ENCODE data around the gene ST8SIA6.

DNA sequence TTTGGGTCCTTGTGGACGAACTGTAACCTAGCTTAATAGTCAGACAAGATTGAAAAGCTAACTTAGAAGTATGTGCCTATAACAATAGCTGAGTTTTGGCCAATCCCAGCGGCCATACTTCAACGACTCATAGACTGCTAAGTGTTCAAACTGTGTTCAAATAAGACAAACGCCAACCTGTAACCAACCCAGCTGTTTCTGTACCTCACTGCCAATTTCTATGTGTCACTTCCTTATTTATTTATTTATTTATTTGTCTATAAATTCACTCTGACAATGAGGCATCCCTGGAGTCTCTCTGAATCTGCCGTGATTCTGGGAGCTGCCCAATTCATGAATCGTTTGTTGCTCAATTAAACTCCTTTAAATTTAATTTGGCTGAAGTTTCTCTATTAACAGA lies 21.7 kb downstream of the ST8SIA6 start:
- TF ChIP-seq, protein P1, sequence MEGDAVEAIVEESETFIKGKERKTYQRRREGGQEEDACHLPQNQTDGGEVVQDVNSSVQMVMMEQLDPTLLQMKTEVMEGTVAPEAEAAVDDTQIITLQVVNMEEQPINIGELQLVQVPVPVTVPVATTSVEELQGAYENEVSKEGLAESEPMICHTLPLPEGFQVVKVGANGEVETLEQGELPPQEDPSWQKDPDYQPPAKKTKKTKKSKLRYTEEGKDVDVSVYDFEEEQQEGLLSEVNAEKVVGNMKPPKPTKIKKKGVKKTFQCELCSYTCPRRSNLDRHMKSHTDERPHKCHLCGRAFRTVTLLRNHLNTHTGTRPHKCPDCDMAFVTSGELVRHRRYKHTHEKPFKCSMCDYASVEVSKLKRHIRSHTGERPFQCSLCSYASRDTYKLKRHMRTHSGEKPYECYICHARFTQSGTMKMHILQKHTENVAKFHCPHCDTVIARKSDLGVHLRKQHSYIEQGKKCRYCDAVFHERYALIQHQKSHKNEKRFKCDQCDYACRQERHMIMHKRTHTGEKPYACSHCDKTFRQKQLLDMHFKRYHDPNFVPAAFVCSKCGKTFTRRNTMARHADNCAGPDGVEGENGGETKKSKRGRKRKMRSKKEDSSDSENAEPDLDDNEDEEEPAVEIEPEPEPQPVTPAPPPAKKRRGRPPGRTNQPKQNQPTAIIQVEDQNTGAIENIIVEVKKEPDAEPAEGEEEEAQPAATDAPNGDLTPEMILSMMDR (IDR thresholded peaks at IDR 0.05; ENCODE audit: control extremely low read depth in 1 of 3, insufficient read depth in 1 of 3, low read depth in 1 of 3, low read length in 3 of 3), result no peak
- no peak for TF ChIP-seq POLR2AphosphoS5 (IDR thresholded peaks at IDR 0.05; ENCODE audit: low read depth, low read length)
- no peak for TF ChIP-seq NANOG (IDR thresholded peaks at IDR 0.05; ENCODE audit: insufficient read depth, low read depth, low read length, poor library complexity, severe bottlenecking)

Data from H1 (cell line).